HG03469 (cell line): Measurements from ENCODE around the gene KRT38.
"Not testable (repeated sequence)": the region's sequence is repeated elsewhere in the genome, so short reads cannot be mapped to it uniquely, and the experiment has no call there.

Experiments used
- ATAC-seq: cut with Tn5 transposase; IDR thresholded peaks from one replicate; pipeline ENCODE4 v1.9.1; 2021; ENCODE audit warnings: mild to moderate bottlenecking, moderate library complexity, moderate number of reproducible peaks; ENCODE audit not compliant: unreplicated experiment

The KRT38 gene

DNA sequence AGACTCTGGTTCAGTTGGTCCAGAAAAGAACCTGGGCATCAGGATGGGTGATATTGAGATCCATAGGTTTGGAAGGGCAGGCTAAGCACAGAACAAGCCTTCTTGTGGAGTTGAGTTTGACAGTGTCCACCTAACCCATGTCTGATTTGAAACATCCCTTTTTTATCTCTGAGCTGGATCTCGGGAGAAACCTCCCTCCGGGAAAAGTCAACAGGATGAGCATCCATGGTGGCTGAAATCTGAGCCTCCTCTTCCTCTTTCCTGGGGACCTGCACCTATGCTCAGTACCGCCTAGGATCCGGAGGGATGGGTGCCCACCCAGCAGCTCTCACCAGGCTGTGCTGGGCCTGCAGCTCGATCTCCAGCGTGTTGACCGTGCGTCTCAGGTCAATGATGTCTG is 23.0 kb upstream of the KRT38 start:
- no peak for ATAC-seq

DNA sequence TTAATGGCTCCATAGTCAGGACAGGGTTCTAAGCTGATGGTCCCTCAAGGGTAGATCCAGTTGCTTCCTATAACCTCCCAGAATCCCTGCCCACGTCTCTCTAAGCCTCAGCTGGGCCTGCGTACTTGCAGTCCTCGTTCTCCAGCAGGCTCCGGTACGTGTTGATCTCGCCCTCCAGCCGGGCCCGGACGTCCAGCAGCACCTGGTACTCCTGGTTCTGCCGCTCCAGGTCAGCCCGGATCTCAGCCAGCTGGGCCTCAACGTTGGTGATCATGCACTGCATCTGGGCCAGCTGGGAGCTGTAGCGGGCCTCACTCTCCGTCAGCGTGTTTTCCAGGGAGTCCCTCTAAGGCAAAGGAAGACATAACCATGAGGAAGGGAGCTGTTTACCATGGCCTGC is 21.9 kb upstream of the KRT38 start:
- ATAC-seq, result no peak

DNA sequence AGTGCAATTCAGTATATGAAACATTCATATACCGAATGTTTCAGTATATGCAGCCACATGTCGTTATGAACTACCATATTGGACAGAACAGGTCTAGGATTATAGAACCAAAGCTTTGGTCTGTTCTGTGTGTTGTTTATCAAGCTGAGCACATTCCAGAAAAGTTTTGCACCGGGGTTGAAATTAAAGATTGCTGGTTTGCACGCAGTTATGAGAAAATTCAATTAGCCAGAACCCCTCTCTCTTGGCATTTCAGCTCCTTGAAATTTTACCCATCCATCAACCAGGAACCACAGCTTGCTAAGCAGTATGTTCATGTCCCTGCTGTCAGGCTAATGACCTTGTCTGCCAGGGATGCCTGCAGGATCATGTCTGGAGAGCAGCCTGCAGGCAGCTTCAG is 16.9 kb upstream of the KRT38 start:
- ATAC-seq, result no peak

DNA sequence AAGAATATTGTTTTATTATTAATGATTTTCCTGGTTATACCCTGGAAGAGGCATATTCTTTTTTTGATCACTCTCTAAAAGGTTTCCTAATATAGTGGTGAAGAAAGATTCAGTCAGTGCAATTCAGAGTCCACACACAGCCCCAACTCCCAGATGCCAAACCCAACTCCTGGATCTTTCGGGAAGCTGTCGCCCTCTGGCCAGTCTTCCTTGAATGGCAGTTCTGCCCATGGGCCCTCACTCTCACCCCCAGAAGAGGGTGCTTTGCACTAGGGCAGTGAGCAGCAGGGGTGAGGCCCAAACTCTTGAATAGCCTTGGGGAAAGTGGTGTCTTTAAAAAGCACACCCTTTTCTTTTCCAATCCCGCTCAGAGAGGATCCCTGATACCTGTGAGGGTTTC is 15.4 kb upstream of the KRT38 start:
- no peak for ATAC-seq

DNA sequence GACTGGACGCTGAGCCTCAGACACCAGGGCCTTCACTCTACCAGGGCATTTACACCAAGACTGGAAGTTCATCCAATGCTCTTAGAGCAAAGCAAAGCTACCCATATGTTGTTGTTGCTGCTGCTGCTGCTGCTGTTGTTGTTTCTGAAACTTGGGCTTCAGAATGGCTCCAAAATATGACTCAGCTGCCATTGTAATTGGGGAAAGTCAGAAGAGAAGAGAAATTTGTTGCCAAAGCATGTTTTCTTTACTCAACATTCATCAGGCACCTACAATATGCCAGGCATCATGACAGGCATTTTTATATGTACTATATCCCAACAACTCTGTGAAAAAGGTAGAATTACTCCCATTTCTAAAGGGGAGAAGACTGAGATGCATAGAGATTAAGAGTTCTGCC is 14.5 kb upstream of the KRT38 start:
- no peak for ATAC-seq

DNA sequence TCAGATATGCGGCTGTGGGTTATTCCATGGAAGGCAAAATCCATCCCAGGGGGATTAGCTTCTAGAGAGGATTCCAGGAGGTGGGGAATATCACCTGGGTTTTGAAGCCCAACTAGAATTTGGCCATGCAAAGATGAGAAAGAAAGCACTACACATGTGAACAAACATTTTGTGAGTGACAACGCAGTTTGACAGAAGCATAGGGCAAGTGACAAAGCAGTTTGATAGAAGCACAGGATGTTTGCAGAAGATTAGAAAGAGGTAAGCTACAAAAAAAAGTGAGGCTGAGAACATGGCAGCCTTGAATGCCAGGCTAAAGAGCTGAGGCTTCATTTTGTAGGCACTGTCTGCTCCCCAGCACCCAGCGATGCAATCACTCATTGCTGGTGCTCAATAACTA is 12.3 kb upstream of the KRT38 start:
- no peak for ATAC-seq

DNA sequence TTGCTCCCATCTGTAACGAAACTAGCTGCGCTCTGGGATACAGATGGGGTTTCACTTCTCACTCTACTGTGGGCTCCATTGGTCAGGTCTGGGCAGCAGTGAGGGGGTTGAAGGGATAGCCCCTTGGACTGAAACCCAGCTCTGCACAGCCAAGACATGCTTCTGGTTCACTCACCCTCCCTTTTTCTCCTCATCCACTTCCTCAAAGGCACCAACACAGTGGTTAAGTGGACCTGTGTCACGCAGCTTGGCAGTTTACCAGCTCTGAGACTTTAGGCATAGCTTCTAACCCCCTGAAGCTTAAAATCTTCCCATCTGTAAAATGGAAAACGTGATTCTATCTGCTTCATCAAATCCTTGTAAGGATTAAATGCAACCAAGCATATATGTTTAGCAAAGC is 11.5 kb upstream of the KRT38 start:
- ATAC-seq, result no peak

DNA sequence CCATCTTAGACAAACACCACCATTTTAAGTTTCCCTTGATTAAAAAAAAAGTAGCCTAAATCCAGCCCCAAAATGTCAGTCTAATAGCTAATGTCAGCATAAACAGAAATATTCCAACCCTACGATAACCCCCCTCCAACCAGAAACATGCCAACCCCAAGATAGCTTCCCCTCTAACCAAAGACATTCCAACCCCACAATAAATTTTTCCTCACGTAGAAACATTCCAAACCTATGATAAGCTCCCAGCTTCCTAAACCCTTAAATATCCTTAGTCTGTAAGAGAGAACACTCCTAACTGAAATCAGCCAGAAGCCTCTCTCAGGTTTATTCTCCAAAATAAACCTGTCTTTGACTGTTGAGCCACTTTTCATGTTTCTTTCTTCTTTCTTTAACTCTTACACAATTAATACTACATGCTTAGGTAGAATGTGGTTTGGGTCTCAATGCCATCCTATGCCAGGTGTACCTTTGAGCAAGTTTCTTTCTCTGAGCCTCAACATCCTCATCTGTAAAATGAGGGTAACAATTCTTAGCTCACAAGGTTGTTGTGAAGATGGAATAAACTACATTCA is 10.5 kb upstream of the KRT38 start:
- ATAC-seq, result no peak

DNA sequence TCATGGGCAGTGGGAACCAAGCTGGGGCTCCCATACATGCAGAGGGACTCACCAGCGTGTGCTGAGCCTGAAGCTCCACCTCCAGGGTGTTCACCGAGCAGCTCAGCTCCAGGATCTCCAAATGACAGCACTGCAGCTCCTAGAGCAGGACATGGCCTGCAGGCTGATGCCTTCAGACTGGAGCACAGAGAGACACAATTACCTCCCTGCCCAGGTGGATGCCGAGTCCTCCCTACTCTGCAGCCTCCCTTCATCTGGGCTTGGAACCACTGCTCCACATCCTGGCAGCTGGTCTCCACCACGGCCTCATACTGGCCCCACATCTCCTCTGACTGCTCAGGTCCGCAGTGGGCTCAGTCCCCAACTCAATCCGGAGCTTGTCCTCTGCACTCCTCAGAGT is 8.2 kb upstream of the KRT38 start:
- no peak for ATAC-seq

DNA sequence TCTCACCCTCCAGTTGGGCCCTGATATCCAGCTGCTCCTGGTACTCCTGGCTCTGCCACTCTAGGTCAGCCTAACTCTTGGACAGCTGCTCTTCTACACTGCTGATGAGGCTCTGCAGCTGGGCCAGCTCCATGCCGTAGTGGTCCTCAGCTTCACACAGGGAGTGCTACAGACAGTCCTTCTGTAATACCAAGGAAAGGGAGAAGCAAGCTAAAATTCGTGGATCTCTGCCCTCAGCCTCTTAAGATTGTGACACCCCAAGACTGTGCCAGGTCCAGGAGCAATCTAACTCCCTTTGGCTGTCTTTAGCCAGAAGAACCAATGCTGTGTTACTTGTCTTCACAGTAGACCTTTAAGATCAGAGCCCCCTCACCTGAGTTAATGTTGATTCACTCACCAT is 7.7 kb upstream of the KRT38 start:
- no peak for ATAC-seq

DNA sequence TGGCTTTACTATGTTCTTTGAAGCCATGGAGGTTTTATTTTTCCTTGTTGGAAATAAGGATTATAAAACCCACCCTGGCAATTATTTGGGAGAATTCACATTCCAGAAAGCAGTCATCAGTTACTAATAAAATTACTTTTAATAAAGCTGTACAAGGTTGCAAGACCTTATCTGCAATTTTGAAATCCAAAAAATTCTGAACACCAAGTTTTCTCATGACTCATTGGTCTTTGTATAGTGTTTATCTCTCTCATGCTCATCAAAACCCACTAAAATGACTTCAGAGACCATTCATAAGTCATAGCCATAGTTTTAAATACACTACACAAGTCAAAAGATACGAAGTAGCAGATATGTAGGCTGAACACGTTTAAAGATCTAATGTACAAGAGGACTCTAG is 6.0 kb upstream of the KRT38 start:
- ATAC-seq, result no peak

DNA sequence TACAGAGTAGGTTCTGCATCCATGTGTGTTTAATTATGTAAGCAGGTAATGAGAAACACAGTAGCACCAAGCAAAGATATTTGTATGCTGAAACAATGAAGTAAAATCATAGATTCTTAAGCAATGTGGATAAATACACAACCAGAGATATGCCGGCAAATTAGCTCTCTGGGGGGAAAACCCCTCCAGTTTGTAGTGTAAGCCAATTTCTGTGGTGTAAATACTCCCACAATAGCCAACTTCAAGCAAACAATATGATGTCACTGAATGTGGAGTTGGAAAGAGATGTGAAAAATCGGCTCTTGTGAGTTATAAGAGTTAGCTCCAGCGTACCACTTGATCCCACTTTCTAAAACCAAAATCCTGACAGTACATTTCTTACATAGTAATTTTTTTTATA is 3.9 kb upstream of the KRT38 start:
- ATAC-seq, result no peak

DNA sequence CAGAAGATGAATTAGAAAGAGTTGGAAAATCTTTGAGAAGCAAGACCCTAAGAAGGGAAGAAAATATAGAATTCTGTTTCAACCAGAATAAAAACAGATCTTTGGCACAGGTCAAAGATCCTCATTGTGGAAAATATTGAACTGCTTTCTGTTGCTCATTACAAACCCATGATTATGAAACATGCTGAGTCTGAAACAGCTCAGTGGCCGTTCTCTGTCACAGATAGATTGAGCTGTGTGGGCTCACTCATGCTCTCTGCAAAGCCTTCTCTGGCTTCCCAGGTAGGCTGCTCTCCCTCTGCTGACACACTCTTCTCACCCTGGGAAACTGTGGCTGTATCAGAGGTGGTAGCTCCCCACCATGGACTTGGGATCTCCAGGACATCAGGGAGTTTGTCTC is 3.4 kb upstream of the KRT38 start:
- no peak for ATAC-seq

DNA sequence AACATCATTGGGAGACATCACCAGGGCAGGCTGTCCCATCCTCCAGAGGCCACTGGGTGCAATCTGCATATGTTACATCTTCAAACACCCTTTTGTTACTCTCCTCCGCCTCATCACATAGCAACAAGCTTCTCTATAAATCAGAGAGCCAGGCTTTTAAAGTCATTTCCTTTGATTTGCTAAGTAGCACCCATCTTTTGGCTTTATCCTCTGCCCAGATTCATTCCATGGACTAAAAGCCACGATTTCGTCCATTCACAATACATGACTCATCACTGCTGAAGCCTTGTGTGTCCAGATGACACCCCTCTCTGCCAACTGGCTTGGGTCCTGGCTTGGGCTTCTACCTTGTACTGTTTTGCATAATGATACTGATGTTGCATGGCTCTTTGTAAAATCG is 2.0 kb upstream of the KRT38 start:
- no peak for ATAC-seq

DNA sequence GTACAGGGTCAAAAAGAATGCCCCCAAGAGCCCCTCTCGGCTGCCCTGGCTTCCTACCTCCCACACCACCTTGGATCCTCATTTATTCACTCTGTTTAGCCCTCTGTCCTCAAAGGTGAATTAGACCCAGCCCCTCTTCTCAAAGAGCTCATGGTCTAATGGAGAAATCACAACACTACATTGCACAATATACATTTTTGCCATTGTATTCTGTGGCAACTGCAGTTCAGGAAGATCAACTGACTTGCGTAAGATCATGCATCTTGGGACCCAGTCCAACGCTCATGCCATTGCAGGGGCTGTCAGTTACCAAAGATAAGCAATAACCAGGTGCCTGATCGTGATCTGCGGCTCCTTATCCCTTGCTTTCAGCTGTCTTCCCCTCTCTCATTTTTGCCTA is 1.4 kb downstream of the KRT38 start:
- ATAC-seq, result no peak

DNA sequence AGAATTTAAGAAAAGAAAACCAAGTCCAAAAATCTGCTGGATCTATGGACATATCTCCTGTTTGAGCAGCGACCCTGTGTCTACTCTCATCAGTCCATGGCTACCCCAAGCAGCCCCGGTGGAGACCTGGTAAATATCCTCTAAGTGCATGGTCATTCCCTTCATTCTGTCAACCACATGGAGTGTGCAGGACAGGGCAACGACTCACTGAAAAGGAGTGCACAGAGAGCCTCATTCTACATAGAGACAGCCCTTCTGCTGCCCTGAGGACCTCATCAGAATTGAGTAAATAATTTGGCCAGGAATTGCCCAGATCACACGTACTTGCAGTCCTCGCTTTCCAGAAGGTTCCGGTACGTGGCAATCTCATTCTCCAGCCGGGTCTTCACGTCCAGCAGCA is 3.0 kb downstream of the KRT38 start:
- ATAC-seq, result no peak

DNA sequence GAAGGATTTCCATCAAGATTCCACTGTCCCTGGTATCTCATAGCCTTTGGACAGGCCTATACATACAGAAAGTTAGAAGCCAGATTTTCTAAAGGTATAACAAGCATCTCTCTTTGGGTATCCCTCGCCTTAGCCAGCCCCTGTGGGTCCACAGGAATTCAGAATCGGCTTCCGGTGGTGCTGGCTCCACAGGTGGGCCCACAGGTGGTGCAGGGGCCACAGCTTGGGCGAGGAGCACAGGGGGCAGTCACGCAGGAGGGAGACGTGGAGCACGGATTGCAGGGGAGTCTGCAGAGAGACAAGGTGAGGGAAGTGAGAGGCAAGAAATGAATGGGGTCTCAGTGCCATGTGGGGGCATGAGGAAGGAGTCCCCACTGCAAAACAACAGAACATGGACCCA is 3.5 kb downstream of the KRT38 start:
- no peak for ATAC-seq

DNA sequence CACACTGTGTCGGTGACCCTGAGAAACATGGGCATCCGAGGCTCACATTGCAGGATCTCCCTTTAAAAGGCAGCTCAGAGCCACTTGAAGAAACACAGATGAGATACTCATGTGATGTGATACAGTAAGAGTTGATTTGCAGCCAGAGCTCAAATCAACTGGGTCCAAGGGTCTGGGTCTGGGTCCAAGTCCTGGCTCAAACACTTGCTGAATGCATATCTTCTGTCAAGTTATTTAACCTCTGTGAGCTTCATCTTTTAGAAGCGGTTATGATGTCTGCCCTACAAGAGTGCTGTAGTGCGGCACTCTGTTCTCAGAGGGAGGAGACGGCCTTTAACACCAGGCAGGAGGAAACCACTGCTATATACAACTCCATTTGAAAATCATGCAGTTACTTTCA is 6.4 kb downstream of the KRT38 start:
- no peak for ATAC-seq

DNA sequence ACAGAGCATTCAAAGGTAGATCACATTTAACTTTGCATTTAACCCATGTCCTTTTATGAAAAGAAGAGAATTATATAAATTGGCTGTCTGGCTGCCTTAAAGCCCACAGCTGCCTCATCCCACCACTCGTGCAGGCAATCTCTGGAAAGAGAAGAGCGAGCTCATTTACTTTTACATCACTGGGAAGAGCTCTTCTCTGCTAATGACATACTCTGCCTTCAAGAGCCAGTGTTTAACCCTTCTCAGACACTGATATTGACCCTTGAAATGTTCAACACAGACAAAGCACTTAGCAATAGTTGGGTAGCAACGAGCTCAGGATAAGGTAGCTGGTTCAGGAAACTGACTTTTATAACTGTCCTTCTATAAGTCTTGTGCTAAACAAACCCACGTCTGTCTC is 6.8 kb downstream of the KRT38 start:
- ATAC-seq, result no peak

DNA sequence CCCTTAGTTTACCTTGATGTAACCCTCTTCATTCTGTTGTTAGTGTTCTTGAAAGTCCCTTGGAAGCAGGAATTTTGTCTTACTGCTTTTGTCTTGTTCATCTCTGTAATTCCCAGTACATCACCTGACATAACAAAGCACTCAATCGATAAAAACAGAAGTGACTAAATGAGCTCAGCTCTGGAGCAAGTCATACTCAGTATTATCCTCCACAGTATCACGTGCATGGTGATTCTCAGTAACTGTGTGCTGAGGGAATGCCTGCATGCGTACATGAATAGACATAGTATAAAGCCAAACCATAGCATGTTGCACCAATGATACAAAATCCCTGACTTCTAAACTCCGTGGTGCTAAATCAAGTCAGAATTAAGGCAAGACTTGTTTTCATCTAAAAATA is 7.2 kb downstream of the KRT38 start:
- no peak for ATAC-seq

DNA sequence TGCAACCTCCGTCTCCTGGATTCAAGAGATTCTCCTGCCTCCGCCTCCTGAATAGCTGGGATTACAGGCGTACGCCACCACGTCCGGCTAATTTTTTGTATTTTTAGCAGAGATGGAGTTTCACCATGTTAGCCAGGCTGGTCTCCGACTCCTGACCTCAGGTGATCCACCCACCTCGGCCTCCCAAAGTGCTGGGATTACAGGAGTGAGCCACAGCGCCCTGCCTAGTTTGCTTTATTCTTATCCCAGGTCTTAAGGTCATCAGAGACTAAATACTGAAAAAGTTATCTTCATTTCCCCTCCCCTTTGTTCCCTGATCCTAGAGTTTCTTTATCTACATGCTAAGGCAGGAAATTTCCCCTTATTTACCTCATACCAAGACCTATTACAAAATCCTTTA is 10.4 kb downstream of the KRT38 start:
- not testable (repeated sequence) for ATAC-seq

DNA sequence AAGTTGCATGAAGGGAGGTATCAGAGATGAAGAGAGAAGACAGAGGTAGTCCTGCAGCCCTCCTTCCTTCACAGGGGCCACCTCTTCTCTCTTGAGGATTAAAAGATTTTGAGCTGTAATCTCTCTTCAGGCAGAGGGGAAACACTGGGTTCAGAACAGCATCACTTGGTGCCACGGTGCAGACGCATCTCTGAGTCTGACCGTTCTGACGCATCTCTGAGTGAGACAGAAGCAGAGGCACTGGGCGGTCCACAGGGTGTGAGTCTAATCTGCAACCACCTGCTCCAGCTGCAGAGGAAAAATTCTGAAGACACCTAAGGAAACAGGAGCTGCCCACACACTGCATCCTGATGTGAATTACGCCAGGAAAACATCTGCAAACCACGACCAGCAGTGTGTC is 11.1 kb downstream of the KRT38 start:
- no peak for ATAC-seq

DNA sequence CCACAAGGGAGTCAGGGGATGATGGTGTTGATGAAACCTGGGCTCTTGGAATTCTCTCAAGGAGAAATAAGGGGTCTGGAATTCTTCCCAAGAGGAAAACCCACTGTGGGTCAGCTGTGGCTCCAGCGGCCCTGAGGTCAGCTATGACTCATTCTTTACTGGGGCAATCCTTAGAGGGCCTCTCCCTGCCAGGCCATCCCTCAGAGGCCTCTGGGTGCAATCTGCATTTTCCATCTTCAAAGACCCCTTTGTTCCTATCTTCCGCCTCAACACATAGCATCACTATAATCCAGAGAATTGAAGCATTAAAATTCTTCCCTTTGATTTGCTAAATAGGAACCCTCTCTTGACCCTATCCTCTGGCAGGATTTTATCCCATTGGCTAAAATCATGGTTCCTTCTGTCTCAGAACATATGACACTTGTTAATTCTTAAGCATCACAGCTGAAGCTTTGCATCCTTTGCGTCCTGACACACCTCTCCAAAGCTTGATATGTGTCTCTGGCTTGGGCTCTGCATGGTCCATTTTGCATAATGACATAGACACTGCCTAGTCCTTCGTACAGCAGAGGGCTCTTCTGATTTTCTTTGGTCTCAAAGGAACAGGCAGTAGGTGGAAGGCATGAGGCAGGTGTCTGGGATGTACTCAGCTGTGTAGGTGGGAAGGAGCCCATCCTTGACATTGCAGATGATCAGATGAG is 12.0 kb downstream of the KRT38 start:
- no peak for ATAC-seq
